NCI-H2171 treated with DMSO at 0.1 percent for 48 hours (cell line): ENCODE measurements around the gene RIMS1.
"Not testable (repeated sequence)": the region's sequence is repeated elsewhere in the genome, so short reads cannot be mapped to it uniquely, and the experiment has no call there.

Experiments used
- DNase-seq: peaks from one replicate; lab custom pipeline; 2025; lab: John Stamatoyannopoulos, UW

The RIMS1 gene

DNA sequence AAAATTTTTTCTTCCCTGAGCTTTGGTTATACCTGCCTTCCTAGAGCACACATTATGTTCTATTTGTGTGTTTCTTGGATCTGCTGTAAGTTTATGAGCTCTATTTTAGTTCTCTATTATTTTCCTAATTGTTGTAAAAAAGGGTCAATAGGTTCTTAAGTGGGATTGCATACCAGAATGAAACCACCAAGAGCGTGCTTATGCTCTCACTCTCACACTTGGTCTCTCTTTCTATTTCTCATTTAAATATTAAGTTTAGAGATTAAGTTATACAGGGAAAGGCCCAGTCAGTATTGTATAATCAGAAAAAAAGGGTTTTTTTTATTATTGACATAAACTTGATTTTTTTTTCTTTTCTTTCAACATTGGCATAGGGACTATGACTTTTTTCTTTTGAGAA is 96.8 kb downstream of the RIMS1 start:
- DNase-seq, result no peak

- no peak for DNase-seq
Measured at GRCh38 chr6:71994705-71995271, 108.4 kb downstream of the RIMS1 start.

GRCh38 chr6:71997341-71997740 is 111.0 kb downstream of the RIMS1 start:
- no peak for DNase-seq

DNA sequence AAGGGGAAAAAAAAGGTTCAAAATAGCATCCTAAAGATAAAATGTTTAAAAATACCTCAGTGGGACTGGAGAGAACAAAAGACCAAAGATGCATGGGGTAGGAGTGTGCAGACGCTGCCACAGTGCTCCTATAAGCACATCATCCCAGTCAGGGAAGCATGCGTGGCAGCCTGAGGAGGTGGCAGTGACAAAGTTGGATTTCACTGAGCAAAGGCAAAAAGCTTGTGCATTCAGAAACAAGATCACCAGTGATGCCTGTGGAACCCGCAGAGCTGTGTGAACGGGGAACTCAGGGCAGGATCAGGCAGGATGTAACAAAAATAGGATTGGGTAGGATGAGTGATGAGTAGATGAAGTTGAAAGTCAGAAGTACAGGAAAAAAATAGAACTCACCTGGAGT is 116.1 kb downstream of the RIMS1 start:
- no peak for DNase-seq

- DNase-seq, result not testable (repeated sequence)
Measured at GRCh38 chr6:72006591-72006990, 120.2 kb downstream of the RIMS1 start.

GRCh38 chr6:72022830-72023229 is 136.5 kb downstream of the RIMS1 start:
- peak; percentile 28 for DNase-seq

- DNase-seq, result no peak
Measured at GRCh38 chr6:72031471-72031870, 145.1 kb downstream of the RIMS1 start.

DNA sequence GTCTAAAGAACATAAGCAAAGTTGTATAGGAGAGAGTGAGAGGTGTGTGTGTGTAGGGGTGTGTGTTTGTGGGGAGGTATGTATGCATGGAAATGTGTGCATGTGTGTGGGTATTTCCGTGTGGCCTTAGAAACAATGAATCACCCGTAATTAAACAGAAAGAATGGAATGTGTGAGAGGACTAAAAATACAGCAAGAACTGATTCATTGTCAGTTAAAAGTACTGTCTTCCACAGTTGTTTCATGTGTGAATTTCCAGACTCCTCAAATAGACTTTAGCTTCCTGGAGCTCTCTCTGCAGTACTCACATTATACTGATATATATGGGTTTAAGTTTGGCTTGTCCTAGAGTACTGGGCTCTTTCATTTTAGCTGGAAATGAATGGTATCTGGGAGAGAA is 145.7 kb downstream of the RIMS1 start:
- DNase-seq, result no peak

GRCh38 chr6:72035486-72035885 is 149.1 kb downstream of the RIMS1 start:
- DNase-seq, result peak; percentile 18

- no peak for DNase-seq
Measured at GRCh38 chr6:72035966-72036365, 149.6 kb downstream of the RIMS1 start.

- peak; percentile 73 for DNase-seq
Measured at GRCh38 chr6:72037006-72037405, 150.7 kb downstream of the RIMS1 start.

- DNase-seq, result peak; percentile 81
Measured at GRCh38 chr6:72040111-72040510, 153.8 kb downstream of the RIMS1 start.

- peak; percentile 18 for DNase-seq
Measured at GRCh38 chr6:72042088-72042487, 155.7 kb downstream of the RIMS1 start.

- no peak for DNase-seq
Measured at GRCh38 chr6:72048080-72048479, 161.7 kb downstream of the RIMS1 start.

DNA sequence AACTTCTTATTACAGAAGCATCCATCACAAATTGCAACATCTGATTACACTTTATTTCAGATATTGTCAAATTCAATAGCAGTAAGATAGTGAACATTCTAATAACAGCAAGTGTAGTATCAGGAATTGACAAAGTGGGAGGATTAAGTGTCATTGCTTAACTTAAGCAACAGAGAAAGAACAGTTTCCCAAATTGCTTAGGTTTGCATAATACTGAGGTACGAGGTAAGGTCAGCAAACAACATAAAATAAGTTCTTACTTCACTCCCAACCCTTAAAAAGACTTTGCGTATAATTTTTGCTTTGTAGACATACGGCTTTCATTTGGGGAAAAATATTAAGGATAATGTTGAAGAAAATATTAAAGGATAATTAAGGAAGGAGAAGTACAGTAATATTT is 163.0 kb downstream of the RIMS1 start:
- DNase-seq, result no peak

GRCh38 chr6:72061286-72061685 is 174.9 kb downstream of the RIMS1 start:
- no peak for DNase-seq

DNA sequence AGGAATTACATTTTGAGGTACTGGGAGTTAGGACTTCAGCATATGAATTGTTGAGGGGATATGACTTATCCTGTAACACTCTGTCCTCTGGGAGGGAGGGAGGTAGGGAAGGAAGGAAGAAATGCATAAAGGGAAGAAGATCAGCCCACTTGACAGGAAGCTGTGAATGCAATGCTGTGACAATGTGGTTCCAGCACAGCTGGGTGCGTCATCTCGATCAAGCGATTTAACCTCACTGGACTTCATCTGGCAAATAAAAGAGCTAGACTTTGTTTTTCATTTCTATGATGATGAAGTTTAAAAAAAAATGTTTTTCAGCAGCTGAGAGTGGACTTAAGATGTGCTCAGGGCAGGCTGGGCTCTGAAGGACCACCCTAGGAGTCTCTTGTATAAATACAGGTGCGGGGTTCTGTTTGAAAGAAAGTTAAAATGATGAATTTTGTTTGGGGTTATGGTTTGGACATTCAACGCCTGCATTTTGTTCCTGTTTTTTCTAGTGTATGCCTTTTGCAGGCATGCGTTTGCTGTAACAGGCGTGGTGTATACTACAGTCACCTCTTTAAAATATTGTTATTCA is 178.1 kb downstream of the RIMS1 start:
- no peak for DNase-seq

GRCh38 chr6:72078096-72078495 is 191.7 kb downstream of the RIMS1 start:
- DNase-seq, result no peak

GRCh38 chr6:72080260-72080941 is 194.1 kb downstream of the RIMS1 start:
- peak; percentile 17 for DNase-seq

DNA sequence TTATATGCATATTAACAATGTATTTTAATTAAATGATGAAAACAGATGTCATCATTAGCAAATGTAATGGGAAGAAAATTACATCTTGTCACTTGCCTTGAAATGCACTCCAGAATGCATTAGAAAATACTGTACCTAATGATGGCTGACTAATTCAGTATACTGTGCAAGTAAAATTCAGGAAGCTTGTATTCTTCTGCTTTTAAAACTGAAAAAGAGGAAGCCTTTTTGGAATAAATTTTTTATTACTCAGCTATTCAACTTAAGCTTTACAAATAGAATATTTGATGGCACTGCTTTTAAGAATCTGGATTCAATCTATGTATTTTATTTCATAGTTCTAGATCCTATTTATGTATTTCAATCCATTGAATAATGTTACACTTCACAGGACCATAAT is 195.5 kb downstream of the RIMS1 start:
- no peak for DNase-seq

DNA sequence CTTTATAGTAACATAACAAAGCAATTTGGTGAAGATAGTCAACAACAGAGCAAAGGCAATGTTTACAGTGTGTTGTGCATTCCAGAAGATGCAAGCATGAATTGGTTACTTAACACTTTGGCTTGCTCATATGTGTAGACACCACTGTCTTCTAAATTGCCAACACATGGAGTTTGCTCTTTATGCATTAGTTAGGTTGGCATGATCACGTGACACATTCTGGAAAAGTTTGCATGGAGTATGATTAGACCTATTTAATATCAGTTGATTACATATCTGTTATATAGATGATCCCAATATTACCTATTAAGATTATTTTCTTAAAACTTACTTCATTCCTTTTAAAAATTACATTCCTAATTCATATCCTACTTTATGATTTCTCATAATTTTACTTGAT is 197.6 kb downstream of the RIMS1 start:
- DNase-seq, result no peak

DNA sequence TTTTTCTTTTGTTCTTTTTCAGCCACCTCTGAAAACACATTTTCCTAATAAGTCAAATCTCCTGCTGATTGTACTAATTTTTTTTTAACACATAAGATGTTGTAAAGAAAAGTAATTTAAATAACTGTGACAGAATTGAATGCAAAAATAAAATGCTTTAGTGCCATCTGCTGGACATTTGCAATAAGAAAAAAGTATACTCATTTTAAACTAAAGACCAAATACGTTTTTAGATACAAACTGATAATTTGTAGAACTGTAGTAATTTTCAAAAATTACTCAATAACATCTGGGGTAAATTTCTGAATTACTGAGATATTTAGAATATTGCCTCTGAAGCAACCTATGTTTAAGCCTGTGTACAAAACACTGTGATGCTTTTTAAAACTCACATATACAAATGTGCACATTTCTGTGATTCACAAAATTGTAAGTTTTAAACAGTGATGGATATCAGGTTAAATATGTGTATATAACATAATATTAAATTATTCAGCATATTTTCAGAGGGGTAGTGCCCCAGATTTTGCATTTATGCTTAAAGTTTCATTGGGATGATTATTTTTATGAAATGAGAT is 198.7 kb downstream of the RIMS1 start:
- peak; percentile 6 for DNase-seq

- DNase-seq, result no peak
Measured at GRCh38 chr6:72094506-72094905, 208.2 kb downstream of the RIMS1 start.
